ENCODE results near the gene TFDP1.
"Not testable (repeated sequence)": the region's sequence is repeated elsewhere in the genome, so short reads cannot be mapped to it uniquely, and the experiment has no call there.

The TFDP1 gene

GRCh38 chr13:113548778-113549621, 35.6 kb upstream of the TFDP1 start:
- H3K4me3 ChIP-seq (ENCODE audit: low read depth, low read length), result no peak overlapping the region

- H3K4me3 ChIP-seq (ENCODE audit: low read depth, low read length), result no peak overlapping the region
Measured at GRCh38 chr13:113550453-113550852, 34.1 kb upstream of the TFDP1 start.

GRCh38 chr13:113551081-113552000, 33.2 kb upstream of the TFDP1 start:
- H3K4me3 ChIP-seq (ENCODE audit: low read depth, low read length), result no peak overlapping the region

GRCh38 chr13:113552079-113552478, 32.5 kb upstream of the TFDP1 start:
- no peak overlapping the region for H3K4me3 ChIP-seq (ENCODE audit: low read depth, low read length)

- no peak overlapping the region for H3K4me3 ChIP-seq (ENCODE audit: low read depth, low read length)
Measured at GRCh38 chr13:113552786-113553434, 31.6 kb upstream of the TFDP1 start.

GRCh38 chr13:113553511-113554332, 30.8 kb upstream of the TFDP1 start:
- H3K4me3 ChIP-seq (ENCODE audit: low read depth, low read length), result no peak overlapping the region

- H3K4me3 ChIP-seq (ENCODE audit: low read depth, low read length), result no peak overlapping the region
Measured at GRCh38 chr13:113554333-113554700, 30.2 kb upstream of the TFDP1 start.

- no peak overlapping the region for H3K4me3 ChIP-seq (ENCODE audit: low read depth, low read length)
Measured at GRCh38 chr13:113555141-113555540, 29.4 kb upstream of the TFDP1 start.

GRCh38 chr13:113557013-113557412, 27.5 kb upstream of the TFDP1 start:
- no peak overlapping the region for H3K4me3 ChIP-seq (ENCODE audit: low read depth, low read length)

- H3K4me3 ChIP-seq (ENCODE audit: low read depth, low read length), result no peak overlapping the region
Measured at GRCh38 chr13:113558461-113558860, 26.1 kb upstream of the TFDP1 start.

GRCh38 chr13:113559061-113559460, 25.5 kb upstream of the TFDP1 start:
- no peak overlapping the region for H3K4me3 ChIP-seq (ENCODE audit: low read depth, low read length)

GRCh38 chr13:113559901-113560644, 24.5 kb upstream of the TFDP1 start:
- no peak overlapping the region for H3K4me3 ChIP-seq (ENCODE audit: low read depth, low read length)

GRCh38 chr13:113560645-113561416, 23.7 kb upstream of the TFDP1 start:
- H3K4me3 ChIP-seq (ENCODE audit: low read depth, low read length), result no peak overlapping the region

GRCh38 chr13:113561417-113562084, 23.0 kb upstream of the TFDP1 start:
- no peak overlapping the region for H3K4me3 ChIP-seq (ENCODE audit: low read depth, low read length)

- H3K4me3 ChIP-seq (ENCODE audit: low read depth, low read length), result no peak overlapping the region
Measured at GRCh38 chr13:113562085-113562749, 22.3 kb upstream of the TFDP1 start.

GRCh38 chr13:113562844-113563243, 21.7 kb upstream of the TFDP1 start:
- H3K4me3 ChIP-seq (ENCODE audit: low read depth, low read length), result no peak overlapping the region

GRCh38 chr13:113563511-113563910, 21.0 kb upstream of the TFDP1 start:
- H3K4me3 ChIP-seq (ENCODE audit: low read depth, low read length), result not testable (repeated sequence)

Measured in iPS-11a (cell line).